ENCODE measurements around the gene YBEY. TPM values are rescaled to one million over a fixed set of nuclear protein-coding genes. Genes with fewer than 3 reads are reported as not detected.

The YBEY gene
- total and polyA plus RNA-seq, 2 donors (not counting 3 experiments of a cell fraction or from before 2014, with no cell fraction given): 6.1 to 15.3 TPM

GRCh38 chr21:46304437-46304836, 18.3 kb downstream of the YBEY start:
- H3K4me3 ChIP-seq (replicated peaks in 1 of 3; ENCODE audit: insufficient read depth in 1 of 3, low read depth in 1 of 3, low read length in 3 of 3): no peak overlapping the region
- dilution Hi-C loops (cut with MboI; ENCODE audit: extremely low pct_ligation_motif_present, low sequenced_read_pairs): no loop called here
- POLR2A ChIA-PET: no interaction called here

More at GRCh38 chr21:46304437-46304836, 18.3 kb downstream of the YBEY start:
- no peak for TF ChIP-seq GATA2 (IDR thresholded peaks at IDR 0.05; ENCODE audit: insufficient read depth, insufficient read length, low read depth, low read length)
- TF ChIP-seq POLR2AphosphoS5 (IDR thresholded peaks at IDR 0.05; ENCODE audit: insufficient read depth, low read depth, low read length): no peak
- TF ChIP-seq CTCF (IDR thresholded peaks at IDR 0.05; ENCODE audit: extremely low read depth in 1 of 2, insufficient read depth in 1 of 2, low read depth in 1 of 2, low read length in 2 of 2): no peak
- no peak for TF ChIP-seq MYC (IDR thresholded peaks at IDR 0.05; ENCODE audit: low read depth, low read length)
- no peak for TF ChIP-seq MAX (IDR thresholded peaks at IDR 0.05; ENCODE audit: insufficient read depth, insufficient read length)
- TF ChIP-seq JUN (IDR thresholded peaks at IDR 0.05; ENCODE audit: borderline replicate concordance, insufficient read depth, insufficient read length, low read depth): no peak
- no peak for TF ChIP-seq FOS (IDR thresholded peaks at IDR 0.05; ENCODE audit: borderline replicate concordance, insufficient read depth, low read length)
- no peak for TF ChIP-seq EZH2 (IDR thresholded peaks at IDR 0.05; ENCODE audit: borderline replicate concordance, low read depth, low read length, severe bottlenecking)
- no peak for TF ChIP-seq POLR2A (IDR thresholded peaks at IDR 0.05; ENCODE audit: low read depth, low read length)
- Histone ChIP-seq H3K79me2 (ENCODE audit: control insufficient read depth, insufficient read depth, low read length) (no peaks in the 10 kb centered on the region), H3K9ac (replicated peaks; ENCODE audit: extremely low read depth, insufficient read depth, low read length) (no peak overlapping the region), H4K20me1 (replicated peaks; ENCODE audit: control insufficient read depth, extremely low read depth, insufficient read depth, low read length) (no peaks in the 10 kb centered on the region), H3K27ac (ENCODE audit: insufficient read depth, low read depth, low read length) (no peak overlapping the region), H3K9me1 (replicated peaks; ENCODE audit: control insufficient read depth, extremely low read depth, insufficient read depth, low read length) (no peaks in the 10 kb centered on the region), H3K9me3 (replicated peaks; ENCODE audit: control insufficient read depth, insufficient read depth, low read length) (no peaks in the 10 kb centered on the region), H2AFZ (ENCODE audit: low read depth, low read length) (no peak overlapping the region), H3K27me3 (ENCODE audit: control insufficient read depth in 2 of 2, insufficient read depth in 2 of 2, low read length in 2 of 2) (no peaks in the 10 kb centered on the region), H3K4me1 (ENCODE audit: control insufficient read depth, extremely low read depth, insufficient read depth, low read length) (no peaks in the 10 kb centered on the region), H3K4me2 (ENCODE audit: insufficient read depth, low read length) (no peak overlapping the region), H3K36me3 (ENCODE audit: control insufficient read depth in 2 of 2, extremely low read depth in 1 of 2, insufficient read depth in 2 of 2, low read length in 2 of 2) (peaks cover 3 to 4% of the 10 kb centered on the region in 2 experiments)
- CTCF ChIA-PET: no interaction called here
- no TSS peak for BruUV-seq (replicated peaks)
- no peak for DNase-seq (ENCODE audit: low read depth, low spot score)
- no peak for FAIRE-seq
- intact Hi-C loops (cut with micrococcal nuclease): no loop called here
